Nucleus accumbens (tissue), 56 donors: ENCODE results near the gene PTMA.
"Not testable (repeated sequence)": the region's sequence is repeated elsewhere in the genome, so short reads cannot be mapped to it uniquely, and the experiment has no call there.

Experiments
- DNase-seq, 56 donors: peaks; one replicate each; lab custom pipeline; 2025; lab: John Stamatoyannopoulos, UW

The PTMA gene

DNA sequence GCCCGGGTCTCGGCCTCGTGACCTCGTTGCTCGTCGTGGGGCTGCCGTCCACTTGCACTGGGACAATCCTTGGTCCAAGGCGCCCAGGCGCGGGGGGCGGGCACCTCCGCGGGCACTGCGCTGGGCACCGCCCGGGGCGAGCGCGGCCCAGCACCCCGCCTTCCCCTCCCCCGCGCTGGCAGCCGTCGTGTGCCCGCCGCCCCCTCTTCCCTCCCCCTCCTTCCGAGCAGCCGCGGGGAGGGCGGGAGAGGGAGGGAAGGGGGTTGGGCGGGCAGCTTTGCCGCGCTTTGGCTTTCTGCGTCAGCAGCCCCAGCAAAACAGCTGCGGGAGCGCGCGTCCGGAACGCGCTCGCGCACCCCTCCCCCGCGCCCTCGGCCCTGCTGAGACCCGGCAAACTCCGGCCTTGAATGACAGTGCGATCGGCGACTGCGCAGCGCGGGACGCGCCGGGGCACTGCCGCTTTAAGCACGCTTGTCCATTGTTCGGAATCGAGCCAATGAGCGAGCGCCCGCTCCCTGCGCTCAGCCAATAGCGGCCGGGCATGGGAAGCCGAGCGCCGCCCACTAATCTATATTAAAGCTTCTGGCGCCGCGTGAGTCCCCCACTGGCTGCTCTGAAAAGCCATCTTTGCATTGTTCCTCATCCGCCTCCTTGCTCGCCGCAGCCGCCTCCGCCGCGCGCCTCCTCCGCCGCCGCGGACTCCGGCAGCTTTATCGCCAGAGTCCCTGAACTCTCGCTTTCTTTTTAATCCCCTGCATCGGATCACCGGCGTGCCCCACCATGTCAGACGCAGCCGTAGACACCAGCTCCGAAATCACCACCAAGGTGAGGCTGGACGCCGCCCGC lies at the start of gene PTMA:
Gene PTMA, plus strand, starts transcription at position 599 of the 846 bp plus-strand sequence. Its CDS starts 182 bp downstream, at position 781.
- DNase-seq: peak; percentile 91 to 100 (median 99)

DNA sequence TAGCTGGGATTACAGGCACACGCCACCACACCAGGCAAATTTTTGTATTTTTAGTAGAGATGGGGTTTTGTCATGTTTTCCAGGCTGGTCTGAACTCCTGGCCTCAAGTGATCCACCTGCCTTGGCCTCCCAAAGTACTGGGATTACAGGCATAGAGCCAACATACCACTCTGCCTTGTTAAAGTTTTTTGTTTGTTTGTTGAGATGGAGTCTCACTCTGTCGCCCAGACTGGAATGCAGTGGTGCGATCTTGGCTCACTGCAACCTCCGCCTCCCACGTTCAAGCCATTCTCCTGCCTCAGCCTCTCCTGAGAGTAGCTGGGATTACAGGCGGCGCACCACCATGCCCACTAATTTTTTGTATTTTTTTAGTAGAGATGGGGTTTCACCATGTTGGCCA lies 48.3 kb upstream of the PTMA start:
- DNase-seq: not testable (repeated sequence)

GRCh38 chr2:231660860-231661259 lies 47.5 kb upstream of the PTMA start:
- no peak for DNase-seq

DNA sequence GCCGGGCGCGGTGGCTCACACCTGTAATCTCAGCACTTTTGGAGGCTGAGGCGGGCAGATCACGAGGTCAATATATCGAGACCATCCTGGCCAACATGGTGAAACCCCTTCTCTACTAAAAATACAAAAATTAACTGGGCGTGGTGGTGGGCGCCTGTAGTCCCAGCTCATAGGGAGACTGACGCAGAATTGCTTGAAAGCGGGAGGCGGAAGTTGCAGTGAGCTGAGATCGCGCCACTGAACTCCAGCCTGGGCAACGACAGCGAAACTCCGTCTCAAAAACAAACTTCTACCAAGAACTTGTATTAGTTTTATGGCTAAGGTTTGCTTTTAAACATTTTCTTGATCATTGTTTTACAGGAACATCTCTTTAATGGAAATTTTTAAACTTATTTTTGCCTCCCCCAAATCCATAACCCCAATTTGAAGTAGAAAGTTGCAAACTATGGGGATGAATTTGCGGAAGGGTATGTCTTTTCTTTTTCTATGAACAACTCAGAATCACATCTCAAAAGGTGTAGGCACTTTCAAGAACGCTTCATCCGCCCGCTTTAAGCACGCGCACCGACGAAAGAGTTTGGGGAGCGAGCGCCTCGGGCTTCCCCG lies 46.8 kb upstream of the PTMA start:
- no peak for DNase-seq

DNA sequence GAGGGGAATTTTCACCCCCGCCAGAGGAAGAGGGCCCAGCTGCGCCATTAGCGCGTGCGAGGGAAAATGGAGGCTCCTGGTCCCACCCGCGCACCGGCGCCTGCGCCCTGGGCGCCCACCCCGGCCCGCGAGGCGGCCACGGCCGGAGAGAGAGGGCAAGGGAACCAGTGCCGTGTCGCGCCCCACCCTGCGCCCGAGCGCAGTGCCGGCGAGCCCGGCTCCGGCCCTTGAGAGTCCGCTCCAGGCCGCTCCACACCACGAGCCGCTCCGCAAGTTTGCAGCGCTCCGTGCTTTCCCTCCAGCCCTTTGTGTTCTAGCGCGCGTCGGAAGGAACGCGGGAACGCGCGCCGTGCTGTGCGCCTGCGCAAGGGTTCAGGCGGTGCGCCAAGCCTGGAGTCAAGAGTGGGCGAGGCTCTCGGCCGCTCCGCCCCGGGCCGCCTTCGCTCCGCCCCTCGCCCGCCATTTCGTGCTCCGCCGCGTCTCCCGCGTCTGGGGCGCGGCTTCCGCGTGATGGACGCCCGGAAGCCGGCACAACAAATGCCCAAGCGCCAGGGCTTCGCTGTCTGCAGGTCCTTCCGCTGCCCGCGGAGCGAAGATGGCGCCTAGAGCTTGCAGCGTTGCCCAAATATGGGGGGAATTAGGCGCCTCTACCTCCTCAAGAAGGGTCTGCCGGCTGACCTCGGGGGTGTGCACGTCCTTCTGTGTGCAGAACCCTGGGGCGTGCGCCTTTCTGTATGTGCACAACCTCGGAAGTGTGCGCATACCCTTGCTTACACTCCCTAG lies 46.1 kb upstream of the PTMA start:
- peak in 55 of 56 donors; percentile 57 to 98 (median 93) for DNase-seq

DNA sequence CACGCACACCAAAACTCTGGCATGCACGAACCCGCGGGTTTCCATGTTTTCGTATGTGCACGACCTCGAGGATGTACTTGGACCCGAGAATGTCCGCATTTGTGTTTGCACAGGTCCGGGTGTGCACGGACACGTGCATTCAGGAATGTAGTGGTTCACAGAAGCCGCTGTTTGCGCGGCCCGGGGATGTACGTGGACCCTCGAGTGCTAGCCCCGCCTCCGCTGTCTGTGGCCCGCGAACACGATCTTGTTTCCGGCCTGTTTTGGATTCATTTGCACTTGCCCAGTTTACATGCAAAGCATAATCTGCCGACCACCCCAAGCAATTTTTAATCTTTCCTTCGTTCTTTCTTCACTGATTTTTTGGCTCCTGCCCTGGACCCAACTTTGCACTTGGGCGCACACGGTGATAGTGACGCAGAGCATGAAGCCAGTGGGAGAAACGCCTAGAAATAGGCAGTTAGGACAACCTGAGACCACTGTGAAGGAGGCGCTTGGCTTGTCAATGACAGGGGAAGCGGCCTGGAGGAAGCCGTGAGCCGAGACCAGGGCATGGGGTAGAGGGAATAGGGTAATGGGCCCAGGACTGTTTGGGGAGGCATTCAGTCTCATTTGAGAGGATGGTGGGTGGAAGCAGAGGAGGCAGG lies 45.4 kb upstream of the PTMA start:
- peak in 1 of 56 donors; percentile 72 for DNase-seq

GRCh38 chr2:231663458-231664212 lies 44.7 kb upstream of the PTMA start:
- DNase-seq: no peak

DNA sequence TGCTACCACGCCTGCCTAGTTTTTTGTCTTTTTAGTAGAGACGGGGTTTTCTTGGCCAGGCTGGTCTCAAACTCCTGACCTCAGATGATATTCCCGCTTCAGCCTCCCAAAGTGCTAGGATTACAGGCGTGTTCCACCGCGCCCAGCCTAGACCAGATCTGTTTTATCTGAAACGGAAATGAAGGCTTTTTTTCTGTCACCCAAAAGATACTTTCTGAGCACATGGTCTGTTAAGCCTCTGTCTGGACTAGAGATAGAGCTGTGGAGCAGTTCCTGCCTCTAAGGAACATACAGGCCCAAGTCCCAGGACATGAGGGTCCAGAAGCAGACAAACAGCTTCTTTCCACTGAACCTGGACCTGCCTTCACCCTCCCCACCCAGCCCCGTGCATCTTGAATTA lies 43.6 kb upstream of the PTMA start:
- no peak for DNase-seq

GRCh38 chr2:231665245-231666170 lies 42.8 kb upstream of the PTMA start:
- DNase-seq: peak in 1 of 56 donors; percentile 58

DNA sequence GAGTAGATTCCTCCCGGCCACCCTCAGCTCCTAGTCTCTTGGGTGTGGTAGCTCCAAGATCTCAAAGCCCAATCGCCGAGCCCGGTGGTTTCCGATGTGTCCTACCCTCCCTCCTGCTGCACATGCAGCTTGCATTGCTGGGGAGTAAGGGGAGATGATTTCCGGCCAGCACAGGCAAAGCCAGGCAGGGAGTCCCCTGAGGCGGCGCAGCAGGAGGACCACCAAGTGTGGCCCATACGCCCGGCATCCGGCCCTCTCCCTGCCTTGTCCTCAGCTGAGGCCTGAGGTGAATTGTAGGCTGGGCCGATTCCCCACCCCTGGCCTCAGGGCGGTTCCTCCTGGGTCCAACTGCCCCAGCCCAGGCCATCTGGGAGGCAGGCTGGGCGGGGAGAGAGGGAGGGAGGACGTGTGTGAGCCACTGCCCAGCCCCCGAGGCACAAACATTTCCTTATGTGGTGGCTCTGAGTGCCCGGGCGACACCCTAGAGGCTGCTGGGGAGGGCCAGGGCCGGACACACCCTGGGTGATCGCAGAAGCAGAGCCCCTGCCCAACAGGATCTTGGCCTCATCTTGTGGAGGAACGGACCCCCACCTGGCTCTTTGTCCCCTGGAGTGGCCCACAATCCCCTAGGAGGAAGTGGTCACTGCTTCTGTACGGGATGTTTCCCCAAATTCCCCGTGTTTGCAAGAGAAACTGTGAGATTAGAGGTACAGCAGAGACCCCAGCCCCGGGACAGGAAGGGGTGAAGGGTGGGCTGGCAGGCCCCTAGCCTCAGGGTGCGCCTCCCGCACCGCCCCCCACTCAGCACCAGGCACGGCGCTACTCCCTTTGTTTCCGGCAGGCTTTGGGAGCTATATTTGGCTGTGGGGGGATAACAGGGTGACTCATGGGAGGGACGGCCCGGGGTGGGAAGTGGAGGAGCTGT lies 41.9 kb upstream of the PTMA start:
- DNase-seq: peak in 55 of 56 donors; percentile 46 to 94 (median 83)

DNA sequence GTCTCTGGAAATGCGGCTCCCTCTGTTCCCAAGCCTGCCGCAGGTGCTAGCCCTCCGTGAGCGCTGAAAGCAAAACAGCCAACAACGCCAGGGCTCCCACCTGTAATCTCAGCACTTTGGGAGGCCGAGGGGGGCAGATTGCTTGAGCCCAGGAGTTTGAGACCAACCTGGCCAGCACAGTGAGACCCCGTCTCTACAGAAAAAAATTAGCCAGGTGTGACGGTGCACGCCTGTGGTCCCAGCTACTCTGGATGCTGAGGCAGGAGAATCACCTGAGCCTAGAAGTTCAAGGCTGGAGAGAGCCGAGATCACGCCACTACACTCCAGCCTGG lies 41.3 kb upstream of the PTMA start:
- no peak for DNase-seq

DNA sequence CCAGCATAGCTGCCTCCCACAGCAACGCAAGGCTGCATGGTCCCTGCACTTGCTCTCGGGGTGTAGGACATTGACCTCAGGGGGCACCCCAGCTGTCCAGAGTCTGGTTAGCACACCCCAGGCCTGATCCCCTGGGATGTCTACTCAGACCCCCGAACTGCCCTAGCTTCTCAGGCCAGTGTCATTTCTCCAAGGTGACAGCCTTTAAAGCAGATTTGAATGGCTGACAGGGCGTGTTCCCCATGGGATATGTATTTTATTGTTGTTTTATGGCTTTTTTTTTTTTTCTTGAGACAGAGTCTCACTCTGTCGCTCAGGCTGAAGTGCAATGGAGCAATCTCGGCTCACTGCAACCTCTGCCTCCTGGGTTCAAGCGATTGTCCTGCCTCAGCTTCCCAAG lies 40.8 kb upstream of the PTMA start:
- no peak for DNase-seq

DNA sequence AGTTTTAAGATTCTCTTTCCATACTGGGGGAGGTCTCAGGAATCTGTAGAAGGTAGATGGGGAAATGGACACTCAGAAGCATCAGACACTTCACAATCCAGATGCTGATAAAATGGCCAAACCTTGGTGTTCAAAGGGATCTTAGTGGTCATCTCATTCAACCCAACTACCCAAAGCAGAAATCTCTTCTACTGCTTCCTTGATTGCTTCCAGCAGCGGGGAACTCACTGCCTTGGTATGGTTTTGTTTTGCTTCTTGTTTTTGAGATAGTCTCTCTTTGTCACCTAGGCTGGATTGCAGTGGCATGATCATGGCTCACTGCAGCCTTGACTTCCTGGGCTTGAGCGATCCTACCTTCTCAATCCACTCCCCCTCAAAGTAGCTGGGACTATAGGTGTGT lies 39.3 kb upstream of the PTMA start:
- DNase-seq: no peak

- peak in 1 of 56 donors; percentile 25 for DNase-seq
Observed at GRCh38 chr2:231671270-231672050, 36.9 kb upstream of the PTMA start.

GRCh38 chr2:231672617-231673347 lies 35.5 kb upstream of the PTMA start:
- DNase-seq: peak in 3 of 56 donors; percentile 14 to 43 (median 22)

DNA sequence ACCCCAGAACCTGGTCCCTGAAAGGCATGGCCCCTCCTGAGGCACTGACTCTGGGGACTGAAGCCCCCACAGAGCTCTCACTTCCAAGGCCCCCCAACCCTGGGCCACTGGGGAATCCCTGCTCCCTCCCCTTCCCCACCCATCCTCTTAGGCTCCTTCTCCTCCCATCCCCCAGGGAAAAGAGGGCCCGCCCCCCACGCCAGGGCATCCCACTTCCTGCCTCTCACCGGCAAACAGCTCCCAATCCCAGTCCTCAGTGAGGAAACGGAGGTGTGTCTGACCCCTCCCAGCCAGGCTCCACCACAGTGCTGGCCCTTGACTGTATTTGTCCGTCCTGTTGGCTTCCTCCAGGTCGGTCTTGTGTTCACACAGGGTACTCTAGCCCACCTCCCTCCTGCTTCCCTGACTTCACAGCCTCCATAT lies 35.0 kb upstream of the PTMA start:
- DNase-seq: no peak
